Urothelium cell line (cell line): Measurements from ENCODE around the gene GFOD2.
"Not testable (repeated sequence)": the region's sequence is repeated elsewhere in the genome, so short reads cannot be mapped to it uniquely, and the experiment has no call there.

Experiments used
- DNase-seq: peaks from one replicate; pipeline ENCODE4 v3.0.0; 2011; ENCODE audit warnings: low spot score, mixed read lengths
- FAIRE-seq: peaks from 2 replicates; lab custom pipeline; 2011; peaks lifted over from hg19 to GRCh38; lab: Jason Lieb, UNC

The GFOD2 gene

GRCh38 chr16:67719048-67719777 lies at the start of gene GFOD2:
Gene GFOD2 (minus strand): TSS chr16:67719316. CDS start chr16:67685715, 33,601 bp downstream.
- FAIRE-seq (no peak), DNase-seq (peak; percentile 100)

- no peak for DNase-seq
These were observed 48.8 kb upstream of the GFOD2 start for GRCh38 chr16:67767953-67768352.

GRCh38 chr16:67766291-67766690 lies 47.2 kb upstream of the GFOD2 start:
- DNase-seq (no peak), FAIRE-seq (no peak)

More at GRCh38 chr16:67767953-67768352, 48.8 kb upstream of the GFOD2 start:
- FAIRE-seq = no peak

GRCh38 chr16:67764158-67764667 lies 45.1 kb upstream of the GFOD2 start:
- FAIRE-seq (no peak), DNase-seq (no peak)

GRCh38 chr16:67763066-67763465 lies 44.0 kb upstream of the GFOD2 start:
- DNase-seq (no peak), FAIRE-seq (no peak)

- DNase-seq = no peak
- FAIRE-seq = no peak
These were observed 43.3 kb upstream of the GFOD2 start for GRCh38 chr16:67762385-67762784.

GRCh38 chr16:67761924-67762323 lies 42.8 kb upstream of the GFOD2 start:
- DNase-seq (no peak), FAIRE-seq (no peak)

- FAIRE-seq (no peak), DNase-seq (no peak)
These were observed 41.8 kb upstream of the GFOD2 start for GRCh38 chr16:67760956-67761230.

GRCh38 chr16:67760206-67760955 lies 41.3 kb upstream of the GFOD2 start:
- DNase-seq (no peak), FAIRE-seq (peak; percentile 35)

GRCh38 chr16:67758966-67759365 lies 39.9 kb upstream of the GFOD2 start:
- DNase-seq (no peak), FAIRE-seq (no peak)

GRCh38 chr16:67758006-67758405 lies 38.9 kb upstream of the GFOD2 start:
- DNase-seq (no peak), FAIRE-seq (peak; percentile 50)

GRCh38 chr16:67752641-67753040 lies 33.5 kb upstream of the GFOD2 start:
- FAIRE-seq (no peak), DNase-seq (no peak)

- FAIRE-seq, DNase-seq: not testable (repeated sequence)
These were observed 32.2 kb upstream of the GFOD2 start for GRCh38 chr16:67751331-67751730.

GRCh38 chr16:67750466-67750865 lies 31.4 kb upstream of the GFOD2 start:
- no peak for FAIRE-seq
- DNase-seq = no peak

- DNase-seq (no peak), FAIRE-seq (no peak)
These were observed 30.4 kb upstream of the GFOD2 start for GRCh38 chr16:67749436-67750078.

- FAIRE-seq (no peak), DNase-seq (no peak)
These were observed 29.7 kb upstream of the GFOD2 start for GRCh38 chr16:67748834-67749233.

- FAIRE-seq = no peak
- DNase-seq = no peak
These were observed 27.7 kb upstream of the GFOD2 start for GRCh38 chr16:67746846-67747245.

GRCh38 chr16:67741118-67741517 lies 22.0 kb upstream of the GFOD2 start:
- FAIRE-seq (no peak), DNase-seq (no peak)

- FAIRE-seq (no peak), DNase-seq (no peak)
These were observed 21.3 kb upstream of the GFOD2 start for GRCh38 chr16:67740391-67740790.

- FAIRE-seq (no peak), DNase-seq (no peak)
These were observed 17.7 kb upstream of the GFOD2 start for GRCh38 chr16:67736858-67737257.

GRCh38 chr16:67734731-67735201 lies 15.7 kb upstream of the GFOD2 start:
- no peak for DNase-seq
- no peak for FAIRE-seq
